Measurements from ENCODE around the gene ALS2.

DNA sequence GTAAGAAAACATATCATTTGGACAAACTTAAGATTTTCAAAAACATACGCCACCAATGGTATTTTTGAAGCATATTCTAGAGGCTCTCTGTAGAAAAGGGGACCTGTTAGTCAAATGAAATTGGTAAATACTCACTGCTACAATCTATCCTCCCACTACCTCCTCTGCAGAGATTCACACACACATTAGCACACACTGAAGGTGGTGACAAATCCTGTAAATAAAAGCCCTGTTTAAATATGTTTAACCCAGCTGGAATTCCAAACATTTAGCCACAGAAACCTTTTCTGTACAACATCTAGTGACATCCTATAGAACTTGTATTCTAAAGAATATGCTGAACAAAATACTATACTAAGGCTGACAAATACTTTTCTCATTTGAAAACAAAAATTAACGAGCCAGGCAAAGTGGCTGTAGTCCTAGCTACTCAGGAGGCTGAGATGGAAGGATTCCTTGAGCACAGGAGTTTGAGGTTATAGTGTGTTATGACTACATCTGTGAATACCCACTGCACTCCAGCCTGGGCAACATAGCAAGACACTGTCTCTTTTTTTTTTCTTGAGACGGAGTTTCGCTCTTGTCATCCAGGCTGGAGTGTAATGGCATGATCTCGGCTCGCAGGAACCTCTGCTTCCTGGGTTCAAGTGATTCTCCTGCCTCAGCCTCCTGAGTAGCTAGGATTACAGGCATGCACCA, 25.9 kb downstream of the ALS2 start:
- TF ChIP-seq, protein P1, sequence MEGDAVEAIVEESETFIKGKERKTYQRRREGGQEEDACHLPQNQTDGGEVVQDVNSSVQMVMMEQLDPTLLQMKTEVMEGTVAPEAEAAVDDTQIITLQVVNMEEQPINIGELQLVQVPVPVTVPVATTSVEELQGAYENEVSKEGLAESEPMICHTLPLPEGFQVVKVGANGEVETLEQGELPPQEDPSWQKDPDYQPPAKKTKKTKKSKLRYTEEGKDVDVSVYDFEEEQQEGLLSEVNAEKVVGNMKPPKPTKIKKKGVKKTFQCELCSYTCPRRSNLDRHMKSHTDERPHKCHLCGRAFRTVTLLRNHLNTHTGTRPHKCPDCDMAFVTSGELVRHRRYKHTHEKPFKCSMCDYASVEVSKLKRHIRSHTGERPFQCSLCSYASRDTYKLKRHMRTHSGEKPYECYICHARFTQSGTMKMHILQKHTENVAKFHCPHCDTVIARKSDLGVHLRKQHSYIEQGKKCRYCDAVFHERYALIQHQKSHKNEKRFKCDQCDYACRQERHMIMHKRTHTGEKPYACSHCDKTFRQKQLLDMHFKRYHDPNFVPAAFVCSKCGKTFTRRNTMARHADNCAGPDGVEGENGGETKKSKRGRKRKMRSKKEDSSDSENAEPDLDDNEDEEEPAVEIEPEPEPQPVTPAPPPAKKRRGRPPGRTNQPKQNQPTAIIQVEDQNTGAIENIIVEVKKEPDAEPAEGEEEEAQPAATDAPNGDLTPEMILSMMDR (IDR thresholded peaks at IDR 0.05), result no peak
- TF ChIP-seq, protein P2, sequence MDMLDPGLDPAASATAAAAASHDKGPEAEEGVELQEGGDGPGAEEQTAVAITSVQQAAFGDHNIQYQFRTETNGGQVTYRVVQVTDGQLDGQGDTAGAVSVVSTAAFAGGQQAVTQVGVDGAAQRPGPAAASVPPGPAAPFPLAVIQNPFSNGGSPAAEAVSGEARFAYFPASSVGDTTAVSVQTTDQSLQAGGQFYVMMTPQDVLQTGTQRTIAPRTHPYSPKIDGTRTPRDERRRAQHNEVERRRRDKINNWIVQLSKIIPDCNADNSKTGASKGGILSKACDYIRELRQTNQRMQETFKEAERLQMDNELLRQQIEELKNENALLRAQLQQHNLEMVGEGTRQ (IDR thresholded peaks at IDR 0.05; ENCODE audit: borderline replicate concordance, low read depth, low read length), result no peak
- no peak for TF ChIP-seq EP300 (IDR thresholded peaks at IDR 0.05; ENCODE audit: borderline replicate concordance in 1 of 2, low read depth in 1 of 2, low read length in 1 of 2)
- TF ChIP-seq POLR2AphosphoS5 (IDR thresholded peaks at IDR 0.05; ENCODE audit: low read depth, low read length), result no peak
- TF ChIP-seq SMC3 (IDR thresholded peaks at IDR 0.05; ENCODE audit: low read depth, low read length), result no peak
- TF ChIP-seq GABPA (IDR thresholded peaks at IDR 0.05; ENCODE audit: low read depth), result no peak
- no peak for TF ChIP-seq RCOR1 (IDR thresholded peaks at IDR 0.05; ENCODE audit: low read length)
- TF ChIP-seq, protein P3, sequence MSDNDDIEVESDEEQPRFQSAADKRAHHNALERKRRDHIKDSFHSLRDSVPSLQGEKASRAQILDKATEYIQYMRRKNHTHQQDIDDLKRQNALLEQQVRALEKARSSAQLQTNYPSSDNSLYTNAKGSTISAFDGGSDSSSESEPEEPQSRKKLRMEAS (IDR thresholded peaks at IDR 0.05; ENCODE audit: low read depth), result no peak
- TF ChIP-seq TEAD4 (IDR thresholded peaks at IDR 0.05; ENCODE audit: borderline replicate concordance, insufficient read depth), result no peak
- TF ChIP-seq, protein P4, sequence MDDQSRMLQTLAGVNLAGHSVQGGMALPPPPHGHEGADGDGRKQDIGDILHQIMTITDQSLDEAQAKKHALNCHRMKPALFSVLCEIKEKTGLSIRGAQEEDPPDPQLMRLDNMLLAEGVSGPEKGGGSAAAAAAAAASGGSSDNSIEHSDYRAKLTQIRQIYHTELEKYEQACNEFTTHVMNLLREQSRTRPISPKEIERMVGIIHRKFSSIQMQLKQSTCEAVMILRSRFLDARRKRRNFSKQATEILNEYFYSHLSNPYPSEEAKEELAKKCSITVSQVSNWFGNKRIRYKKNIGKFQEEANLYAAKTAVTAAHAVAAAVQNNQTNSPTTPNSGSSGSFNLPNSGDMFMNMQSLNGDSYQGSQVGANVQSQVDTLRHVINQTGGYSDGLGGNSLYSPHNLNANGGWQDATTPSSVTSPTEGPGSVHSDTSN (IDR thresholded peaks at IDR 0.05), result no peak
- TF ChIP-seq YY1 (IDR thresholded peaks at IDR 0.05; ENCODE audit: low read depth), result no peak
- no peak for TF ChIP-seq FOSL2 (IDR thresholded peaks at IDR 0.05; ENCODE audit: borderline replicate concordance, low read depth)
- TF ChIP-seq RFX5 (IDR thresholded peaks at IDR 0.05; ENCODE audit: low read length), result no peak
